ENCODE data around the gene NOP9. TPM values are rescaled to one million over a fixed set of nuclear protein-coding genes. Genes with fewer than 3 reads are reported as not detected.

Gene NOP9
- total RNA-seq, 1 experiment from 2014 or later = 39.4 TPM

- ATAC-seq (peak; percentile 97), DNase-seq (ENCODE audit: low read depth, low spot score) (peak; percentile 85)
- Histone ChIP-seq H3K9me2 (ENCODE audit: insufficient read depth) (no peaks in the 10 kb centered on the region), H3K36me3 (ENCODE audit: control insufficient read depth in 1 of 2, insufficient read depth in 2 of 2, low read length in 2 of 2) (no peaks in the 10 kb centered on the region; a peak in 1 of 4 replicates), H4K20me1 (ENCODE audit: insufficient read depth) (no peaks in the 10 kb centered on the region), H2AFZ (ENCODE audit: low read depth, low read length, poor library complexity, severe bottlenecking) (no peak within 1 kb of the TSS), H3K79me2 (ENCODE audit: insufficient read depth, low read length) (peaks cover 4% of the 10 kb centered on the region; the same call in 1 of the 2 replicates), H3K9ac (ENCODE audit: low read length) (peak within 1 kb of the TSS; percentile 94), H3K4me2 (ENCODE audit: low read length) (peak within 1 kb of the TSS; percentile 98), H3K4me1 (ENCODE audit: control insufficient read depth in 1 of 2, insufficient read depth in 2 of 2, low read length in 2 of 2) (peaks cover 9 to 22% of the 10 kb centered on the region in 2 experiments; a peak in 3 of 4 replicates), H3K9me3 (ENCODE audit: control insufficient read depth in 1 of 2, insufficient read depth in 1 of 2, low read depth in 1 of 2, low read length in 2 of 2) (no peaks in the 10 kb centered on the region), H3K27me3 (ENCODE audit: insufficient read depth, low read length) (no peaks in the 10 kb centered on the region), H3K4me3 (replicated peaks in 1 of 2; ENCODE audit: low read depth in 1 of 2, low read length in 2 of 2) (peak within 1 kb of the TSS; percentile 79 to 92), H3K27ac (ENCODE audit: low read depth, low read length) (peak within 1 kb of the TSS; percentile 86)
- intact Hi-C loops (cut with micrococcal nuclease) = loop anchor here (1.0 kb wide), 1 partner anchor 29 kb away; the partner anchor contains the start of gene TINF2
- BruUV-seq (replicated peaks) = no TSS peak
- ChIA-PET CTCF (interaction anchor here (0.7 to 2.0 kb wide), 9 partner anchors 9 to 160 kb away, joined by 3 to 17 read pairs (median 5); partner anchors contain the start of genes CIDEB, MDP1 and TINF2), RAD21 (ENCODE audit: low non-redundant PET in 1 of 2, low total read pairs in 2 of 2, uncharacterized antibody in 2 of 2, unreplicated experiment in 2 of 2) (interaction anchor here in 1 of 2 experiments (0.7 kb wide), 1 partner anchor 26 kb away, joined by 3 read pairs; no protein-coding TSS in a partner anchor), POLR2A (interaction anchor here (0.6 to 2.7 kb wide), 12 partner anchors 9 to 165 kb away, joined by 3 to 20 read pairs (median 5); partner anchors contain the start of genes DHRS1, NOP9, PSME2 and TGM1)
- TF ChIP-seq EGR1 (IDR thresholded peaks at IDR 0.05; ENCODE audit: low read depth) (no peak), REST (IDR thresholded peaks at IDR 0.05; ENCODE audit: low read depth) (no peak), ATF3 (IDR thresholded peaks at IDR 0.05) (no peak), CEBPB (IDR thresholded peaks at IDR 0.05; ENCODE audit: low read depth) (no peak), SP1 (IDR thresholded peaks at IDR 0.05; ENCODE audit: low read depth) (peak; percentile 50; the same call in 1 of the 2 replicates), ZBTB33 (IDR thresholded peaks at IDR 0.05; ENCODE audit: extremely low read depth, insufficient replicate concordance, low read length) (peak; percentile 34), CTCF (IDR thresholded peaks at IDR 0.05 in 2 of 3, conservative IDR thresholded peaks at IDR 0.05 in 1 of 3; ENCODE audit: borderline replicate concordance in 1 of 3, insufficient read depth in 1 of 3, low read depth in 2 of 3, low read length in 2 of 3) (peak; percentile 39 to 75 (median 60); a peak in 5 of 6 replicates), SIN3A (IDR thresholded peaks at IDR 0.05; ENCODE audit: low read depth) (peak; percentile 69; the same call in 1 of the 2 replicates), ZNF274 (IDR thresholded peaks at IDR 0.05; ENCODE audit: low read depth, low read length) (no peak), TCF7L2 (IDR thresholded peaks at IDR 0.05; ENCODE audit: borderline replicate concordance, extremely low read depth, insufficient read depth, insufficient read length) (peak; percentile 31), POLR2AphosphoS5 (IDR thresholded peaks at IDR 0.05; ENCODE audit: low read depth, low read length) (peak; percentile 84), ELF1 (IDR thresholded peaks at IDR 0.05; ENCODE audit: borderline replicate concordance, low read depth) (peak; percentile 50; the same call in 1 of the 2 replicates), FOSL1 (IDR thresholded peaks at IDR 0.05; ENCODE audit: low read depth) (no peak), SRF (IDR thresholded peaks at IDR 0.05; ENCODE audit: low read depth) (no peak), EZH2 (IDR thresholded peaks at IDR 0.05) (no peak), JUND (IDR thresholded peaks at IDR 0.05) (no peak), CBX3 (IDR thresholded peaks at IDR 0.05; ENCODE audit: low read depth) (peak; percentile 94), MAX (IDR thresholded peaks at IDR 0.05) (peak; percentile 98)
Observed at GRCh38 chr14:24271134-24271833, 28.4 kb upstream of the NOP9 start, which contains the start of gene RABGGTA. Gene RABGGTA (minus strand): TSS chr14:24271597. CDS start chr14:24271115, 482 bp downstream.
